BLaER1 (cell line): ENCODE results near the gene ITGA6.

Experiments
- H3K27ac ChIP-seq: shearing (Covaris generic); formaldehyde crosslinking; 2 replicates; pipeline ENCODE4 v1.8.1; 2022
- H3K27me3 ChIP-seq: shearing (Covaris generic); formaldehyde crosslinking; 2 replicates; pipeline ENCODE4 v1.8.1; 2022
- H3K36me3 ChIP-seq: shearing (Covaris generic); formaldehyde crosslinking; 2 replicates; pipeline ENCODE4 v1.8.1; 2022
- H3K4me1 ChIP-seq: shearing (Covaris generic); formaldehyde crosslinking; 2 replicates; pipeline ENCODE4 v1.8.1; 2022
- H3K4me2 ChIP-seq: shearing (Covaris generic); formaldehyde crosslinking; 2 replicates; pipeline ENCODE4 v1.8.1; 2022
- H3K4me3 ChIP-seq: shearing (Covaris generic); formaldehyde crosslinking; 2 replicates; pipeline ENCODE4 v1.8.1; 2022
- H3K9ac ChIP-seq: shearing (Covaris generic); formaldehyde crosslinking; 2 replicates; pipeline ENCODE4 v1.8.1; 2022
- H3K9me3 ChIP-seq: shearing (Covaris generic); formaldehyde crosslinking; 2 replicates; pipeline ENCODE4 v1.8.1; 2022
- H4K20me1 ChIP-seq: shearing (Covaris generic); formaldehyde crosslinking; 2 replicates; pipeline ENCODE4 v1.8.1; 2022
- Cebpa-rat ChIP-seq: shearing (Covaris generic); IDR thresholded peaks from 2 replicates; pipeline ENCODE4 v1.8.1; 2022

The ITGA6 gene

GRCh38 chr2:172398440-172398839 is 28.9 kb upstream of the ITGA6 start:
- Histone ChIP-seq H3K9ac (no peak overlapping the region), H3K4me2 (no peak overlapping the region), H3K27me3 (no peaks in the 10 kb centered on the region), H3K4me1 (peaks cover 49% of the 10 kb centered on the region), H4K20me1 (no peaks in the 10 kb centered on the region), H3K4me3 (no peak overlapping the region), H3K9me3 (no peaks in the 10 kb centered on the region), H3K36me3 (no peaks in the 10 kb centered on the region), H3K27ac (no peak overlapping the region)
- no peak for TF ChIP-seq Cebpa-rat

GRCh38 chr2:172399765-172400164 is 27.6 kb upstream of the ITGA6 start:
- no peak for TF ChIP-seq Cebpa-rat
- H3K4me3 ChIP-seq, result no peak overlapping the region
- H3K27me3 ChIP-seq, result no peaks in the 10 kb centered on the region
- no peak overlapping the region for H3K9ac ChIP-seq
- H3K36me3 ChIP-seq, result no peaks in the 10 kb centered on the region
- H3K9me3 ChIP-seq, result no peaks in the 10 kb centered on the region
- no peak overlapping the region for H3K4me2 ChIP-seq
- no peak overlapping the region for H3K27ac ChIP-seq
- peaks cover 36% of the 10 kb centered on the region for H3K4me1 ChIP-seq
- no peaks in the 10 kb centered on the region for H4K20me1 ChIP-seq

GRCh38 chr2:172402198-172402597 is 25.2 kb upstream of the ITGA6 start:
- H3K4me2 ChIP-seq, result 0 out of 2 replicates have a peak overlapping the region, but pooled peaks have one; percentile 4
- TF ChIP-seq Cebpa-rat, result no peak
- no peak overlapping the region for H3K27ac ChIP-seq
- H3K36me3 ChIP-seq, result no peaks in the 10 kb centered on the region
- H4K20me1 ChIP-seq, result no peaks in the 10 kb centered on the region
- H3K27me3 ChIP-seq, result no peaks in the 10 kb centered on the region
- no peak overlapping the region for H3K9ac ChIP-seq
- no peaks in the 10 kb centered on the region for H3K9me3 ChIP-seq
- H3K4me3 ChIP-seq, result no peak overlapping the region
- peaks cover 13% of the 10 kb centered on the region for H3K4me1 ChIP-seq

GRCh38 chr2:172403402-172403801 is 24.0 kb upstream of the ITGA6 start:
- TF ChIP-seq Cebpa-rat, result no peak
- H3K27me3 ChIP-seq, result no peaks in the 10 kb centered on the region

GRCh38 chr2:172403881-172404468 is 23.4 kb upstream of the ITGA6 start:
- Histone ChIP-seq H3K27me3 (no peaks in the 10 kb centered on the region), H3K4me3 (no peak overlapping the region), H3K36me3 (no peaks in the 10 kb centered on the region), H4K20me1 (no peaks in the 10 kb centered on the region), H3K27ac (no peak overlapping the region), H3K4me1 (peaks cover 26% of the 10 kb centered on the region), H3K9ac (no peak overlapping the region), H3K9me3 (no peaks in the 10 kb centered on the region), H3K4me2 (no peak overlapping the region)
- no peak for TF ChIP-seq Cebpa-rat

More at GRCh38 chr2:172403402-172403801, 24.0 kb upstream of the ITGA6 start:
- no peak overlapping the region for H3K4me3 ChIP-seq
- no peaks in the 10 kb centered on the region for H3K36me3 ChIP-seq
- no peak overlapping the region for H3K9ac ChIP-seq
- no peak overlapping the region for H3K4me2 ChIP-seq
- no peaks in the 10 kb centered on the region for H4K20me1 ChIP-seq
- no peaks in the 10 kb centered on the region for H3K9me3 ChIP-seq
- no peak overlapping the region for H3K27ac ChIP-seq
- peaks cover 20% of the 10 kb centered on the region for H3K4me1 ChIP-seq

GRCh38 chr2:172404824-172405223 is 22.6 kb upstream of the ITGA6 start:
- no peak overlapping the region for H3K9ac ChIP-seq
- H3K4me2 ChIP-seq, result no peak overlapping the region

GRCh38 chr2:172405673-172406072 is 21.7 kb upstream of the ITGA6 start:
- no peak overlapping the region for H3K4me2 ChIP-seq
- no peak overlapping the region for H3K4me3 ChIP-seq
- H3K36me3 ChIP-seq, result no peaks in the 10 kb centered on the region
- H3K9ac ChIP-seq, result no peak overlapping the region
- H3K27ac ChIP-seq, result no peak overlapping the region
- H3K4me1 ChIP-seq, result peaks cover 27% of the 10 kb centered on the region
- no peak for TF ChIP-seq Cebpa-rat
- H3K9me3 ChIP-seq, result no peaks in the 10 kb centered on the region
- no peaks in the 10 kb centered on the region for H4K20me1 ChIP-seq
- H3K27me3 ChIP-seq, result no peaks in the 10 kb centered on the region

More at GRCh38 chr2:172404824-172405223, 22.6 kb upstream of the ITGA6 start:
- Histone ChIP-seq H3K4me3 (no peak overlapping the region), H3K4me1 (peaks cover 27% of the 10 kb centered on the region), H3K9me3 (no peaks in the 10 kb centered on the region), H3K27ac (no peak overlapping the region), H3K27me3 (no peaks in the 10 kb centered on the region), H3K36me3 (no peaks in the 10 kb centered on the region), H4K20me1 (no peaks in the 10 kb centered on the region)
- TF ChIP-seq Cebpa-rat, result no peak

GRCh38 chr2:172408143-172408766 is 19.1 kb upstream of the ITGA6 start:
- Histone ChIP-seq H3K9me3 (no peaks in the 10 kb centered on the region), H3K9ac (no peak overlapping the region), H3K36me3 (no peaks in the 10 kb centered on the region), H3K4me3 (no peak overlapping the region), H3K4me1 (peaks cover 27% of the 10 kb centered on the region), H4K20me1 (no peaks in the 10 kb centered on the region), H3K4me2 (peak overlapping the region; percentile 47), H3K27ac (no peak overlapping the region), H3K27me3 (no peaks in the 10 kb centered on the region)
- no peak for TF ChIP-seq Cebpa-rat

GRCh38 chr2:172409042-172409441 is 18.3 kb upstream of the ITGA6 start:
- Histone ChIP-seq H3K4me3 (no peak overlapping the region), H3K9ac (no peak overlapping the region), H4K20me1 (no peaks in the 10 kb centered on the region), H3K27me3 (no peaks in the 10 kb centered on the region), H3K4me1 (peaks cover 27% of the 10 kb centered on the region), H3K4me2 (peak overlapping the region; percentile 47; the same call in 1 of the 2 replicates), H3K9me3 (no peaks in the 10 kb centered on the region), H3K27ac (no peak overlapping the region), H3K36me3 (no peaks in the 10 kb centered on the region)
- no peak for TF ChIP-seq Cebpa-rat

GRCh38 chr2:172412984-172413492 is 14.3 kb upstream of the ITGA6 start:
- Histone ChIP-seq H3K36me3 (no peaks in the 10 kb centered on the region), H3K4me1 (peaks cover 31% of the 10 kb centered on the region), H3K9ac (no peak overlapping the region), H3K27ac (no peak overlapping the region), H3K4me2 (peak overlapping the region; percentile 46), H3K27me3 (no peaks in the 10 kb centered on the region), H4K20me1 (no peaks in the 10 kb centered on the region), H3K4me3 (no peak overlapping the region), H3K9me3 (peaks cover 9% of the 10 kb centered on the region)
- TF ChIP-seq Cebpa-rat, result no peak
